NCI-H146 treated with DMSO at 0.1 percent for 48 hours (cell line): ENCODE results near the gene ADAM10.

Experiments
- DNase-seq: peaks from one replicate; lab custom pipeline; 2025; ENCODE audit not compliant: unreplicated experiment; lab: John Stamatoyannopoulos, UW

The ADAM10 gene

DNA sequence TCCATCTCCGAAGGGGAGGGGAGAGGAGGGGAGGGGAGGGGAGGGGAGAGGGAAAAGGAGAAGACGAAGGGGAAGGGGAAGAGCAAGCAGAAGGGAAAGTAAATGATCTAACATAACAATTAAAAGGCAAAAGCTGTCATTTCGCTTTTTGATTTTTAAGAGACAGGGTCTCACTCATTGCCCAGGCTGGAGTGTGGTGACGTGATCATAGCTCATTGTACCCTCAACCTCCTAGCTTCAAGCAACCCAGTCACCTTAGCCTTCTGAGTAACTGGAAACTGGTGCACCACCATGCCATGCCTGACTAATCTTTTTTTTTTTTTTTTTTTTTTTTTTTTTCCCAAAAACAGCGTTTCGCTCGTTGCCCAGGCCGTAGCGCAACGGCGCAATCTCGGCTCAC is 22.6 kb downstream of the ADAM10 start:
- no peak for DNase-seq

DNA sequence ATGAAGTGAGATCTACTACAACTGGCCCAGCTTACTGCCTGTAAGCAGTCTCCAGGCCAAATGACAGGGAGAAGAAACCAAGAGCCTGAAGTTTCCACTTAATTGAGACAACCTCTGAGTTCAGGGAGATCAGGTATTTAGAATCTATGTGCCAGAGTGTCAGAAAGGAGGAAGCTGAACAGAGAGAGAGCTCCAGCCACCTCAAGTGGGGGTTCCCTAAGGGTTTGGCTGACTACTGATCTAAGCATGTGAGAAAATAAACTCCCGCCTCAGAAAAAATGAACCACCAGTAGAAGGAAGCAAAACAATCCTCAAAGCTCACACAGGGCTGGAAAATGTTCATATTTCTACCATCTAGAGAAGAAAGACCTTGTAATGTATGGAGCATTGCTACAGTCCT is 25.0 kb downstream of the ADAM10 start:
- DNase-seq, result no peak

DNA sequence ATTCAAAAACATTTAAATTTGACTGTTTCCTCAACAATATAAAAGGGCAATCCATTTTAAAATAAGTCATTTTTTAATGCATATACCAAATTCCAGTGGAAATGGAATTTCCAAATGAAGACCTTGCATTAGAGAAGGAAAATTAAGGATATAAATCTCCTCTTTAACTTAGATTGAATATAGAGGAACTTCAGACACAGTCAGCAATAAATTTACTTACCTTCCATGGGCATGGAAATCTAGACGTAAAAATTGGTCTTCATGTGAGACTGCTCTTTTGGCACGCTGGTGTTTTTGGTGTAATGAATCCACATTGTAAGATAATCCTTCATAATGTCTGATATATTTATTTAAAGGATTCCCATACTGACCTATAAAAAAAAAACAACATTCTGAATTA is 32.1 kb downstream of the ADAM10 start:
- DNase-seq, result no peak

DNA sequence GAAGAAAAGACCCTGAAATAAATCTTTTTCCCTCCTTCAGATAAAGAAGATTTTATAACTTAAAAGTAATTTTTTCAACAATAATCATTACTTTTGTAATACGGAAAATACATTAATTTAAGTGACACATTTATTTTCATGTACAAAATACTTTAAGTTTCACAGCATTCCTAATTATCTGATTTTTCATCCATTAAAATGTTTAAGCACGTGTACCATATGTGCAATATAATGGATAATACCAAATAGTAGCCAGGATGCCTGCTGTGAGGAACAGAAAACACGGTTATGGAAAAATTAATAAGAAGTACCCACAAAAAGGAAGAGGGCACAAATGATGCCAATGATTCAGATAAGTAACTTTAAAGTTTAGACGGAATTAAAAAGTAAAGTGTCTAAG is 33.5 kb downstream of the ADAM10 start:
- DNase-seq, result no peak

DNA sequence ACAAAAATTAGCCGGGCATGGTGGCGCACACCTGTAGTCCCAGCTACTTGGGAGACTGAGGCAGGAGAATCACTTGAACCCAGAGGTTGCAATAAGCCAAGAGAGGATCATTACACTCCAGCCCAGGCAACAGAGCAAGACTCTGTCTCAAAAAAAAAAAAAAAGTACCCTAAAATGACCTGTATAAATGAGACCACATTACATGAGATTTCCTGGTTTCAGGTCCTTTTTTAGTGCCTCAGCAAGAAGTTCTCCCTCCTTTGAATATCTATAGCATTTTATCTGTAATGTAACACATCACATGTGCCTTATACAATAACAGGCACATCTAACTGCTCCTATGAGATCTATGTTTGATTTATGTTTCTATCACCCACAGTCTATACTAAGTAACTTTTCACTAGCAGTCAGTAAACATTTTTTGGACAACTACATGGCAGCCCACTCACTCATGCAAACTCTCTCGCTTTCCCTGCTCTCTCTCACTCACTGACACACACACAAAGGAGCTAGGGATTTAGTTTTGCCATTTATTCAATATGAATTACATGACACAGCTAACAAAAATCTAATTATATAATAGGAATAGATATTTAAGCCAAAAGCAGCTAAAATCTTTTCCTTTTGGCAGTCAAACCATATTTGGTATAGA is 34.1 kb downstream of the ADAM10 start:
- DNase-seq, result no peak

DNA sequence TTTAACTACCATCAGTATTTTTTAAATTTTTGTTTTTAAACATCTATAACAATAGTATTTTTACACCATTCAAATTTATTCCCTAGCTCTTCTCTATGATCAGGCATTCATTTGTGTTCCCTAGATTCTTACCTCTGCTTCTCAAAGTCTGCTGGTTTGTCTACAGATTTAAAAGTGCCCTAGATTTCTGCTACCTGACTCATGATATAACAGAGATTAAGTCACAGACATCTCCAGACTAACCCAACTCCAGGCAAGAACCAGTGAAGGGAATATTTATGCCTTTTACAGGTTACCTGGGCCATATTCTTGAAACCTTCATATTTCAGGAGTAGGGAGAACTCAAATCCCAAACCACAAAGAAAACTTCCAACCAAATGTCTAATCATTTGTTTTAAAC is 38.8 kb downstream of the ADAM10 start:
- DNase-seq, result no peak

DNA sequence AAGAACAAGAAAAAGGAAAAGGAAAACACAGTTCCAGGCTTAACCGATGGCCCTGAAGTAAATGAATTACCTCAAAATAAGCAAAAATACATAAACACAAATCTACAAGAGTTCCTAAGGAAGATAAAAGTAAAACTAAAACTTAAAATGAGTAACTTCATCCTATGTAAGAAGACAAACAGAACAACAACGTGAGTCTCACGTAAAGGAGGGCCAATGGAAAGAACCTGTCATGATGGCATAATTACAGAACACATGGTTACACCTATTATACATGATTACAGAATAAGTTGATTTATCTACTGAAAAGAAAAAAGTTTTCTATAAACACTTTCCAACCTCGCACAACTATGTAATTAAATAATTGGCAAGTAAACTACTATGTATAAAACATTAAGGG is 42.1 kb downstream of the ADAM10 start:
- no peak for DNase-seq

DNA sequence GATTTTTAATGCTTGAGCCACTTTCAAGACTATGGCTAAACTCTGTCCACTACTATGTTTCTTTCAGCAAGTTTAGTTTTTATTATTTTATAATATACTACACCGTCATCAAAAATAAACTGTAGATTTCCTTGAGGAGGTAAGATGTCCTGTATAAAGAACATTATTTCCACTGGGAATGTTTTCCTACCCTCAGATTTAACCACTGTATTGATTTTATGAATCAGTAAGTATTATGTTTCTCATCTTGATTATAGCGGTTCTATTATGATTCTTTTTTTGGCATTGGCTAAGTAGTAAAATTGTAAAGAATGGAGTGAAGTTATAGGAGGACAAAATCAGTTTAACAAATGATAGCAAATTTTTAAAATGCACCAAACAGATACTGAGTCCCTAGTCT is 44.4 kb downstream of the ADAM10 start:
- DNase-seq, result no peak

DNA sequence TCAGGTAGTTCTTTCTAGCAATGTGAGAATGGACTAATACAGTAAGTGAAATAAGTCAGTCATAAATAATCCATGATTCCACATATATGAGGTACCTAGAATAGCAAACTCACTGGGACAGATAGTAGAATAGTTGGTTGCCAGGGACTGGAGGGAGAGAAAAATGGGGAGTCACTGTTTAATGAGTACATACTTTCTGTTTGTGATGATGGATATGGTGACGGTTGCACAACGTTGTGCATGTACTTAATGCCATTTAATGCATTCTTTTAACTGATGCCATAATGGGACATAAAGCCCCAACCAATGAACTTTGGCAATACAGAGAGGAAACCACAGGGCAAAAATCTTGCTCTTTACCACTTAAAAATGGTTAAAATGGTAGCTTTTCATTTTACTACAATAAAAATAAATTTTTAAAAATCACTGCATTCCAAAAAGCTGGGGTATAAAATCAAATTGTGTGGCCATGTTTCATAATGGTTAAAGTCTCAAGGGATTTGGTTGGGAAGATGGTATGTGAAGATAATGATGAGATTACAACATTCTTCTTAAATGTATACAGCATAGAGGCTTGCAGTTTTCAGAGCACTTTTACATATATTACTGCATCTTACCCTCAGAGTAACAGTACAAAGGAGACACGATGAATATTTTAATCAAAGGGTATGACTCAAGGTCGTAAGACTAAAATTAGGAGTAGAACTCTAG is 45.2 kb downstream of the ADAM10 start:
- DNase-seq, result no peak

DNA sequence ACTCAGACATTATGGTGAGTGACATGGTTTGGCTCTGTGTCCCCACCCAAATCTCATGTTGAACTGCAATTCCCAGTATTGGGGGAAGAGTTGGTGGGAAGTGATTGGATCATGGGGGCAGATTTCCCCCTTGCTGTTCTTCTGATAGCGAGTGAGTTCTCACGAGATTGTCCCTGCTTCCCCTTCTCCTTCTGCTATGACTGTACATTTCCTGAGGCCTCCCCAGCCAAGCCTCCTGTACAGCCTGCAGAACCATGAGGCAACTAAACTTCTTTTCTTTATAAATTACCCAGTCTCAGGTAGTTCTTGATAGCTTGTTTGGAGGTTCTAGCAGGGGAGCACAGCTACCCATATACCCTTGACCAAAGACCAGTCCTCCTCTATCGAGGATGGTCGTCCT is 45.9 kb downstream of the ADAM10 start:
- DNase-seq, result no peak

DNA sequence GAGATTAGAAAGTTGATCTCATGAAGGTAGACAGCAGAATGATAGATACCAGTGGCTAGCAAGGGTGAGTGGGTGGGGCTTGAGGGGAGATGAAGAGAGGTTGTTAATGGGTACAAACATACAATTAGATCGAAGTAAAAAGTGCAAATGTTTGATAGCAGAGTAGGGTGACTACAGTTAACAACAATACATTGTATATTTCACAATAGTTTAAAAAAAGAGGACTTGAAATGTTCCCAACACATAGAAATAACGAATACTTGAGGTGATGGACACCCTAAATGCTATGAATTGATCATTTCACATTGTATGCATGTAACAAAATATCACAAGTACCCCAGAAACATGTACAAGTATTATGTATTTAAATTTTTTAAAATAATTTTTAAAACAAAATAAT is 47.3 kb downstream of the ADAM10 start:
- no peak for DNase-seq

DNA sequence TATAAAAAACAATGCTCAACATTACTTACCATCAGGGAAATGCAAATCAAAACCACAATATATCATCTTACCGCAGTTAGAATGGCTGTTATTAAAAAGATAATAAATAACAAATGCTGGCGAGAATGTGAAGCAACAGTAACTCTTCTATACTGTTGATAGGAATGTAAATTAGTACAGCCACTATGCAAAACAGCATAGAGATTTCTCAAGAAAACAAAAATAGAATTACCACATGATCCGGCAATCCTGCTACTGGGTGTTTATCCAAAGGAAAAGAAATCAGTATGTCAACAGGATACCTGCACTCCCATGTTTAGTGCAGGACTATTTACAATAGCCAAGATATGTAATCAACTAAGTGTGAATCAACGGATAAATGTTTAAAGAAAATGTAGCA is 48.1 kb downstream of the ADAM10 start:
- DNase-seq, result no peak

DNA sequence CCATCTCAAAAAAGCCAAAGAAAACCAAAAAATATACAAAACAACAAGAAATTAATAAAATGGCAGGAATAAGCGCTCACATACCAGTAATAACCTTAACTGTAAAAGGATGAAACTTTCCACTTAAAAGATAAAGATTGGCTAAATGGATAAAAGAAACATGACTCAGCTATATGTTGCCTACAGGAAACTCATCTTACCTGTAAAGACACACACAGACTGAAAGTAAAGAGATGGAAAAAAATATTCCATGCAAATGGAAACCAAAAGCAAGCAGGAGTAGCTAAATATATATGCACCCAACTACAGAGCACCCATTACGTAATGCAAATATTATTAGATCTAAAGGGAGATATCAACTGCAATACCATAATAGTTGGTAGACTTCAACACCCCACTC is 49.7 kb downstream of the ADAM10 start:
- no peak for DNase-seq

DNA sequence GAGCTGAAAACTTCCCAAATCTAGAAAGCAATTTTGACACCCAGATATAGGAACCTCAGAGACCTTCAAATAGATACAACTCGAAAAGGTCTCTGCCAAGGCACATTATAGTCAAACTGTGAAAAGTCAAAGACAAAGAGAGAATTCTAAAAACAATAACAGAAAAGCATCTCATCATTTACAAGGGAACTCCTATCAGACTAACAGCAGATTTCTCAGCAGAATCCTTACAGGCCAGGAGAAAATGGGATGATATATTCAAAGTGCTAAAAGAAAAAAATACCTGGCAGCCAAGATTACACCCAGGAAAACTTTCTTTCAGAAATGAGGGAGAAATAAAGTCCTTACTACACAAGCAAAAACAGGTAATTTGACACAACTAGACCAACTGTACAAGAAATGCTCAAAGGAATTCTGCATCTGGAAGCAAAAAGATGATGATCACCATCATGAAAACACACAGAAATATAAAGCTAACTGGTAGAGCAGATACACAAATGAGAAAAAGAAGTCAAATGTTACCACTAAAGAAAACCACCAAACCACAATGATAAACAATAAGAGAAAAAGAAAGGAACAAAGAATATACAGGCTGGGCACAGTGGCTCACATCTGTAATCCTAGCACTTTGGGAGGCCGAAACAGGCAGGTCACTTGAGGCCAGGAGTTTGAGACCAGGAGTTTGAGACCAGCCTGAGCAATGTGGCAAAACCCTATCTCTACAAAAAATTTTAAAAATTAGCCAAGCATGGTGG is 50.4 kb downstream of the ADAM10 start:
- DNase-seq, result no peak

DNA sequence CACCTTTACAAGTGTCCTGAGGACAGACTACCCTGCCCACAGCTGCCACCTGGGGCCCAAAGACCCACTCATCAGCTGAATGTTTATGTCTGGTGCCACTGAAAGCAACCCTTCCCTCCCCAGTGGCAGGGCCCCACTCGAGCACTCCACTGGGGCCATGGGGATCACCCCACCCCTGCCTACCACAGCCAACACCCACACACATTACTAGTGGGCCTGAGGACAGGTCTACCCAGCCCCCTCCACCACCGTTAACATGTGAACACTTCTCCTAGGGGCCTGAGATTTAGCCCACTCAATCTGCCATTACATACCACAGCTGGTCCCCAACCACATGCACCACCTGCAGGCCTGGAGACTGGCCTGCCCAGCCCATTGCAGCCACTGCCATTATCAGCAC is 52.3 kb downstream of the ADAM10 start:
- DNase-seq, result no peak

DNA sequence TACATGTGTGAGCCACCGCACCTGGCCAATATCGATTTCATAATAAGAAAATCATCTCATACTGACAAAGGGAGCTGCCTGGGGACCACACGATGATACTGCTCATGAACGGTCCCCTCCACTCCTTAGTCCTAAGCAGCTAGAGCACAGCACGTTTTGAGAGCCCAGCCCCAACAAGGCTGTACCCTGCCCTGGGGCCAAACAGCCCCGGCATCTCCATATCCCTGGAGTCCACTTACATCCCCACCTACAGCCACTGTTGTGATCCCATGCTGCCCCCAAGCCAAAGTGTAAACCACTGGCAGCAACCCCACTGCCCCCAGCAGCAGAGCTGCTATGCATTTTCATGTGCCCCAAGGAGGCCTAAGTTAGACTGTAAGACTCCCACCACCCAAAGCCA is 52.8 kb downstream of the ADAM10 start:
- no peak for DNase-seq

DNA sequence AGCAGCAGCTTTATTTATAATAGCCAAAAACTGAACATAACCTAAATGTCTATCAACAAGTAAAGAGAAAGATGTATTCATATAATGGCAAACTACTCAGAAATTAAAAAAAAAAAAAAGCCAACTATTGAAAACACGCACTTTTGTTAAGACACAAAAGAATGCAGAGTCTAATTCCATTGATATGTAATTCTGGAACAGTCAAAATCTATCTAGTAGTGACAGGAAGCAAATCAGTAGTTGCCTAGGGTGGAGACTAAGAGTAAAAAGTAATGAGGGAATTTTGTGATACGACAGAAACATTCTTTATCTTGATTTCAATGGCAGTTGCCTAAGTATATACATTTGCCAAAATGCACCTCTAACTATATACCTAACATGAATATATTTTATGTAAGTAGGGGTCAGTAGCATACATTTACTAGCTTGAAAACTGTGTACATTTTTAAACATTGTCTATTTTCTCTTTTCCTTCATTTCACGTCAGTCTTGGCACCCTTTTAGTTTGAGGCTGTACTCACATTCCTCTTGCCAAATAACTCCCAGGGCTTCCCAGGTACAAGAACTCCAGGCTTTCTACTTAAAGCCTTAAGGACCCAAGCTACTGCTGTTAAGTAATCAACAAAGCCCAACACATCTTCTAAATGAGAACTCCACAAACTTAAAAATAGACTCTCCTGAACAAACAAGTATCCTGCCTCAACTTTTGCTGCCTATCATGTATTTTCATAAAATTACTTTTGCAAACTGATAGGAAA is 54.7 kb downstream of the ADAM10 start:
- no peak for DNase-seq

DNA sequence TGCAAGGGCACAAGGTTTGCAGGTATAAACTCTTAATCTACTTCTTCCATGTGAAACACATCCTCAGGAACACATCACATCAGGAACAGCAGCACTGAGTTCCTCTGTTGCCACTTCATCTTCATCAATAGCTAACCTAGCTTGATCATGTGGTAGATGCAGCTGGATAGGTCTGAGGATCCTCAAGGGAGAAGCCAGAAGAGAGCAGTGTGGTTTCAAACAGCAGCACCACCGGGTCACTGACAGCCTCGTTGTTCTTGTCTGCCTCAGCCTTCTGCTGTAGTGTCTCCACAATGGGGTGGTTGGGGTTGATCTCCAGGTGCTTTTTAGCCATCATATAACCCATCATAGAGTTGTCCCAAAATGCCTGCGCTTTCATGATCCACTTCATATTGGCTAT is 58.8 kb downstream of the ADAM10 start:
- DNase-seq, result no peak

DNA sequence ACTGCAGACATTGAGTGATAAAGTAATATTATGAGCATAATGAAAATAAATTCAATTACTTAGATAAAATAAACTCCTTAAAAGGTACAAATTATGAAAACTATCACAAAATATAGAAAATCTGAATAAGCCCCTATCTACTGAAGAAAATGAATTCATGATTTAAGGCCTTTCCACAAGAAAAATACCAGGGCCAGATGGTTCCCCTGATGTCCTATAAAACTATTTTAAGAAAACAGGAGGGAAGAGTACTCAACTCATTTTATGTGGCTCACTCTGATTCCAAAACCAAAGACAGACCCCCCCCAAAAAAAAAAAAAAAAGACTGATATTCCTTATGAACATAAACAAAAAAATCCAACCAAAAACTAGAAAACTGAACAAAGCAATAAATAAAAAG is 59.9 kb downstream of the ADAM10 start:
- DNase-seq, result no peak

DNA sequence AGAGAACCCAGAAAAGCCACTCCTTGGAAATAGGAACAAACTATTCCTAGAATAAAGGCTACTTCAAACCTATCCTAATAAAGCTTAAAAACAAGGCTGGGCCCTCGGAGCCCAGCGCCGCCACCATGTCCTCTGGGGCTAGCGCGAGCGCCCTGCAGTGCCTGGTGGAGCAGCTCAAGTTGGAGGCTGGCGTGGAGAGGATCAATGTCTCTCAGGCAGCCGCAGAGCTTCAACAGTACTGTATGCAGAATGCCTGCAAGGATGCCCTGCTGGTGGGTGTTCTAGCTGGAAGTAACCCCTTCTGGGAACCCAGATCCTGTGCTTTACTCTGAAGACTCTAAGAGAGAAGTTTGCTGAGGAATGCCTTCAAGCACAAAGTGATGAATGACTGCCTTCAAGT is 63.2 kb downstream of the ADAM10 start:
- DNase-seq, result no peak

DNA sequence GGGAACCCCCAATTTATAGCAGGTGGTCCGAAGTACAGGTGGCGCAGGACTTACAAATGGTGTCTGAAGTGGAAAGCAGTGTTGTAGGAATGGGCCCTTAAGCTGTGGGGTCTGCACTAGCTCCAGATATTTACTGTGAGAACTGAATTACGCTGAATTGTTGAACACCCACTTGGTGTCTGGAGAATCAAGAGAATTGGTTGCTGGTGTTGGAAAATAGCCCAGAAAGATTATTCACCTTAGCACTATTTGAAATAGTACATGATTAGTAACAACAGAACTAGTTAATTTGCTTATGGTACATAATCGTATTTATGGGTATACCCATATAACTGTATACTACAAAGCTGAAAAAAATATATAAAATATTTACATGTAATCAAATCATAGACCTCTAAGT is 64.8 kb downstream of the ADAM10 start:
- no peak for DNase-seq
